Mesendoderm (in vitro differentiated cells): ENCODE measurements around the gene SNX32.
"Not testable (repeated sequence)": the region's sequence is repeated elsewhere in the genome, so short reads cannot be mapped to it uniquely, and the experiment has no call there.

Experiments used
- DNase-seq: peaks from one replicate; pipeline ENCODE4 v3.0.0; 2013
- H2AK5ac ChIP-seq: 2 replicates; pipeline ENCODE4 v1.6.1; 2013; ENCODE audit warnings: low read length, inconsistent platforms
- H2BK120ac ChIP-seq: 2 replicates; pipeline ENCODE4 v1.6.1; 2013; ENCODE audit warnings: low read depth, mild to moderate bottlenecking, low read length, moderate library complexity, mixed read lengths
- H2BK15ac ChIP-seq: replicated peaks from 2 replicates; pipeline ENCODE4 v1.6.1; 2013; ENCODE audit warnings: low read depth, mild to moderate bottlenecking, moderate library complexity
- H2BK5ac ChIP-seq: 2 replicates; pipeline ENCODE4 v1.6.1; 2013; ENCODE audit warnings: low read length, inconsistent platforms
- H3K18ac ChIP-seq: 2 replicates; pipeline ENCODE4 v1.6.1; 2013; ENCODE audit warnings: mild to moderate bottlenecking, low read length, mixed read lengths
- H3K23ac ChIP-seq: one replicate; pipeline ENCODE4 v1.6.1; 2013; ENCODE audit warnings: low read length
- H3K27ac ChIP-seq: 2 replicates; pipeline ENCODE4 v1.5.1; 2013; ENCODE audit warnings: low read depth, mild to moderate bottlenecking, inconsistent platforms, low read length, moderate library complexity
- H3K27me3 ChIP-seq: 2 replicates; pipeline ENCODE4 v1.6.1; 2013; ENCODE audit warnings: low read length, control low read depth, mild to moderate bottlenecking, inconsistent platforms; ENCODE audit not compliant: insufficient read depth, poor library complexity
- H3K36me3 ChIP-seq: 2 replicates; pipeline ENCODE4 v1.6.1; 2013; ENCODE audit warnings: low read length, inconsistent platforms; ENCODE audit not compliant: control insufficient read depth, insufficient read depth
- H3K4ac ChIP-seq: one replicate; pipeline ENCODE4 v1.6.1; 2013; ENCODE audit warnings: low read depth, mild to moderate bottlenecking, low read length, moderate library complexity
- H3K4me1 ChIP-seq: 2 replicates; pipeline ENCODE4 v1.6.1; 2013; ENCODE audit warnings: low read depth, low read length, inconsistent platforms; ENCODE audit not compliant: control insufficient read depth
- H3K4me2 ChIP-seq: 2 replicates; pipeline ENCODE4 v1.6.1; 2013; ENCODE audit warnings: low read length
- H3K4me3 ChIP-seq: 2 replicates; pipeline ENCODE4 v1.5.1; 2013; ENCODE audit warnings: mild to moderate bottlenecking, low read length
- H3K56ac ChIP-seq: one replicate; pipeline ENCODE4 v1.6.1; 2013; ENCODE audit warnings: low read length
- H3K79me1 ChIP-seq: 2 replicates; pipeline ENCODE4 v1.6.1; 2013; ENCODE audit warnings: low read length, inconsistent platforms
- H3K79me2 ChIP-seq: 2 replicates; pipeline ENCODE4 v1.6.1; 2013; ENCODE audit warnings: mild to moderate bottlenecking, low read length; ENCODE audit not compliant: control insufficient read depth, insufficient read depth
- H3K9ac ChIP-seq: 2 replicates; pipeline ENCODE4 v1.6.1; 2013; ENCODE audit warnings: low read length, inconsistent platforms
- H4K5ac ChIP-seq: one replicate; pipeline ENCODE4 v1.6.1; 2013; ENCODE audit warnings: low read length
- H4K8ac ChIP-seq: one replicate; pipeline ENCODE4 v1.6.1; 2013; ENCODE audit warnings: low read depth, mild to moderate bottlenecking, control low read depth, low read length, moderate library complexity
- WGBS: extraction: QIAGEN DNeasy Blood & Tissue Kit; methylation state at CpG from one replicate; pipeline ENCODE4 v1.1.7; 2013; ENCODE audit warnings: low lambda C conversion rate, missing lambda C conversion rate; ENCODE audit not compliant: insufficient coverage; ENCODE audit errors: extremely low coverage; 5-methylcytosine and 5-hydroxymethylcytosine counted together

Gene SNX32

GRCh38 chr11:65848693-65849092 is 14.9 kb downstream of the SNX32 start:
- H2AK5ac ChIP-seq, H2BK5ac ChIP-seq, H3K23ac ChIP-seq, H3K18ac ChIP-seq, H3K79me2 ChIP-seq, H4K8ac ChIP-seq, H3K4me1 ChIP-seq, H3K79me1 ChIP-seq, H3K9ac ChIP-seq, H3K27ac ChIP-seq, H3K4ac ChIP-seq, H3K36me3 ChIP-seq, H4K5ac ChIP-seq, H3K4me2 ChIP-seq, H3K27me3 ChIP-seq, H3K56ac ChIP-seq, H2BK120ac ChIP-seq, H3K4me3 ChIP-seq, H2BK15ac ChIP-seq: not testable (repeated sequence)
- DNase-seq = peak; percentile 1
- no CpG with 5 or more reads among the region's 7 CpGs for whole genome bisulfite sequencing

- H2BK5ac ChIP-seq = no peak overlapping the region
- DNase-seq = peak; percentile 23
- H3K56ac ChIP-seq = no peak overlapping the region
- no peak overlapping the region for H3K4me3 ChIP-seq
- H2BK15ac ChIP-seq = no peak overlapping the region
- H3K18ac ChIP-seq = no peak overlapping the region
- no peak overlapping the region for H3K27ac ChIP-seq
- H3K4me2 ChIP-seq = no peak overlapping the region
- H2BK120ac ChIP-seq = no peak overlapping the region
- H3K4ac ChIP-seq = no peak overlapping the region
- peaks cover 4% of the 10 kb centered on the region for H3K79me2 ChIP-seq
- peaks cover 6% of the 10 kb centered on the region for H3K79me1 ChIP-seq
- H2AK5ac ChIP-seq = no peak overlapping the region
- no peaks in the 10 kb centered on the region for H3K4me1 ChIP-seq
- WGBS = no CpG with 5 or more reads among the region's 8 CpGs
- H3K36me3 ChIP-seq = peaks cover 6% of the 10 kb centered on the region
- H4K5ac ChIP-seq = no peak overlapping the region
- H4K8ac ChIP-seq = no peak overlapping the region
- no peak overlapping the region for H3K23ac ChIP-seq
- H3K27me3 ChIP-seq = no peaks in the 10 kb centered on the region
- H3K9ac ChIP-seq = no peak overlapping the region
These were observed 15.6 kb downstream of the SNX32 start for GRCh38 chr11:65849366-65849765.

GRCh38 chr11:65849771-65850216 is 16.0 kb downstream of the SNX32 start:
- H3K27me3 ChIP-seq = no peaks in the 10 kb centered on the region
- no peak overlapping the region for H2AK5ac ChIP-seq
- peaks cover 8% of the 10 kb centered on the region for H3K79me1 ChIP-seq
- no peaks in the 10 kb centered on the region for H3K4me1 ChIP-seq
- no peak overlapping the region for H2BK15ac ChIP-seq
- H3K79me2 ChIP-seq = peaks cover 6% of the 10 kb centered on the region
- H4K5ac ChIP-seq = no peak overlapping the region
- WGBS = no CpG with 5 or more reads among the region's 16 CpGs
- H2BK120ac ChIP-seq = no peak overlapping the region
- no peak overlapping the region for H3K4ac ChIP-seq
- no peak overlapping the region for H3K18ac ChIP-seq
- H2BK5ac ChIP-seq = no peak overlapping the region
- peaks cover 10% of the 10 kb centered on the region for H3K36me3 ChIP-seq
- H3K4me2 ChIP-seq = no peak overlapping the region
- no peak overlapping the region for H3K23ac ChIP-seq
- no peak overlapping the region for H3K9ac ChIP-seq
- H4K8ac ChIP-seq = no peak overlapping the region
- DNase-seq = peak; percentile 14
- H3K27ac ChIP-seq = no peak overlapping the region
- no peak overlapping the region for H3K56ac ChIP-seq
- H3K4me3 ChIP-seq = no peak overlapping the region

- H3K9ac ChIP-seq = no peak overlapping the region
- no peak overlapping the region for H2BK15ac ChIP-seq
- H3K4ac ChIP-seq = no peak overlapping the region
- no CpG with 5 or more reads among the region's 20 CpGs for WGBS
- DNase-seq = peak; percentile 8
- no peak overlapping the region for H4K5ac ChIP-seq
- no peak overlapping the region for H2BK120ac ChIP-seq
- no peak overlapping the region for H2AK5ac ChIP-seq
- no peak overlapping the region for H3K23ac ChIP-seq
- H3K4me1 ChIP-seq = no peaks in the 10 kb centered on the region
- H3K4me2 ChIP-seq = no peak overlapping the region
- no peaks in the 10 kb centered on the region for H3K27me3 ChIP-seq
- H3K4me3 ChIP-seq = no peak overlapping the region
- H3K36me3 ChIP-seq = peaks cover 15% of the 10 kb centered on the region
- H3K18ac ChIP-seq = no peak overlapping the region
- no peak overlapping the region for H3K56ac ChIP-seq
- no peak overlapping the region for H4K8ac ChIP-seq
- H3K79me1 ChIP-seq = peaks cover 10% of the 10 kb centered on the region
- peaks cover 12% of the 10 kb centered on the region for H3K79me2 ChIP-seq
- no peak overlapping the region for H2BK5ac ChIP-seq
- no peak overlapping the region for H3K27ac ChIP-seq
These were observed 16.7 kb downstream of the SNX32 start for GRCh38 chr11:65850217-65851082.

GRCh38 chr11:65851083-65851579 is 17.4 kb downstream of the SNX32 start:
- Histone ChIP-seq H3K18ac (no peak overlapping the region), H3K4me1 (peaks cover under 1% of the 10 kb centered on the region), H2BK120ac (no peak overlapping the region), H2BK15ac (no peak overlapping the region), H3K4me3 (no peak overlapping the region), H3K79me2 (peaks cover 19% of the 10 kb centered on the region), H3K56ac (no peak overlapping the region), H3K36me3 (peaks cover 21% of the 10 kb centered on the region), H3K9ac (no peak overlapping the region), H2BK5ac (no peak overlapping the region), H3K27ac (no peak overlapping the region), H3K4ac (no peak overlapping the region), H3K79me1 (peaks cover 17% of the 10 kb centered on the region), H3K23ac (no peak overlapping the region), H3K27me3 (no peaks in the 10 kb centered on the region), H3K4me2 (no peak overlapping the region), H2AK5ac (no peak overlapping the region), H4K5ac (no peak overlapping the region), H4K8ac (no peak overlapping the region)
- no CpG with 5 or more reads among the region's 14 CpGs for WGBS
- peak; percentile 97 for DNase-seq
